NCI-H146 treated with DMSO at 0.1 percent for 48 hours (cell line): ENCODE results near the gene GRID2.

ENCODE experiments used
- DNase-seq: peaks from one replicate; lab custom pipeline; 2025; ENCODE audit not compliant: unreplicated experiment; lab: John Stamatoyannopoulos, UW

Gene GRID2

GRCh38 chr4:92658318-92658717 is 354.6 kb downstream of the GRID2 start:
- no peak for DNase-seq

DNA sequence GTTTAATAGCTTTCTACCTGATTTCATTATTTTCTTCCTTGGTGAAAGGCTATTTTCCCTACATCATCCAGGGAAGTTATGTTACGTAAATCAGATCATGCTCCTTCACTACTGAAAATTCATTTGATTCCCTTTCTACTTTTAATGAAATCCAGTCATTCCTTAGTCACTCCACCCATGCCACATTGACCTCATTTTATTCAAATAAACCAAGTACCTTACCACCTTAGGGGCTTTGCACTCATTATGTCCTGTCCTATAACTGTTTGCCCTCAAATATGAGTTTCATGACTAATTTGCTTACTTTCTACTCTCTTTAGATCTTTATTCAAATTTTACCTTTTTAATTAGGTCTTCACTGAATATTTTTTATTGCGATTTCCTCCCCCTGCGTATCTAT is 374.0 kb downstream of the GRID2 start:
- no peak for DNase-seq

GRCh38 chr4:92678292-92678691 is 374.5 kb downstream of the GRID2 start:
- DNase-seq, result no peak

- no peak for DNase-seq
Measured at GRCh38 chr4:92679149-92679548, 375.4 kb downstream of the GRID2 start.

DNA sequence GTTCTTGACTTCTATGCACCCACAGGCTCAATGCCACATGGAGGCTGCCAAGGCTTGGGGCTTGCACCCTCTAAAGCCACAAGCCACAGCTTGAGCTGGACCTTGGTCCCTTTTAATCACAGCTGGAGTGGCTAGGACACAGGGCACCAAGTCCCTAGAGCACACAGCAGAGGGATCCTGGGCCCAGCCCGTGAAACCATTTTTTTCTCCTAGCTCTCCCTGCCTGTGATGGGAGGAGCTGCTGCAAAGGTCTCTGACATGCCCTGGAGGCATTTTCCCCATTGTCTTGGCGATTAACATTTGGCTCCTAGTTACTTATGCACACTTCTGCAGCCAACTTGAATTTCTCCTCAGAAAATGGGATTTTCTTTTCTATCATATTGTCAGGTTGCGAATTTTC is 410.9 kb downstream of the GRID2 start:
- no peak for DNase-seq

DNA sequence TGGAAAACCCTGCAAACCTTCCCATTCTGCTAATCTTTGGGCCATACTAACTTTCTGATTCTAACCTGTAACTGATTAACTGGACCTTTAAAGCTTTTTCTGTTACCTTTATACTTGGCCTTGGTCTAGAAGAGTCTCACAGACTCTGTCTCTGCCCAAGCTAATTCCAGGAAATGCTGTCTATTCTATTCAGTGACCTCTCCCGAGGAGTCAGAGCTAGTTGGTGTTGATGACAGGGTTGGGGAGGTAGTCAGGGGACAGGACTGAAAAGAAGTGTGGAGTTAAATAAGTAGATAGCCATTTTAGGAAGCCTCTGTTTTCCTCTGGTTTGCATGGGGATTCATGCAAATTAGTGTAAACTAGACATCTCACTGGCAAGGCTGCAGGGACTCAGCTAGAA is 429.5 kb downstream of the GRID2 start:
- no peak for DNase-seq

DNA sequence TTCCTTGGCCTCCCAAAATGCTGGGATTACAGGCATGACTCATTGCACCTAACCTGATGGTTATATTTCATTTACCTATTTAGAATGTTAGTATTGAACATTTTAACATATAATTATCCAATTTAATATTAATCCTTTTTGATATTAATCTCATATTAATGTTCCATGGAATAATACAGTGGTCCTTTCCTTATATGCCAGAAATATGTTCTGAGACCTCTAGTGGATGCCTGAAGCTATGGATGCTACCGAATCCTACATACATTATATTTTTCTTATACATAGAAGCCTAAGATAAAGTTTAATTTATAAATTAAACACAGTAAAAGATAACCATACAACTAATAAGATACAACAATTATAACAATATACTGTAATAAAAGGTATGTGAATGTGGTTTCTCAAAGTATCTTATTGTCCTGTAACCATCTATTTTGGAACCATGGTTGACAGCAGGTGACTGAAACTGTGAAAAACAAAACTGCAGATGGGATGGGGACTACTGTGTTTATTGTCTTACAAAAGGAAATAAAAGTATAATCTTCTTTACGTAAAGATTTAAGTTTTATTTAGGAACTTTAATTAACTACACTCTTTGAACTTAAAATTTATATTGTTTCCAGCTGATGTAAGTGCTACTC is 431.4 kb downstream of the GRID2 start:
- DNase-seq, result no peak

DNA sequence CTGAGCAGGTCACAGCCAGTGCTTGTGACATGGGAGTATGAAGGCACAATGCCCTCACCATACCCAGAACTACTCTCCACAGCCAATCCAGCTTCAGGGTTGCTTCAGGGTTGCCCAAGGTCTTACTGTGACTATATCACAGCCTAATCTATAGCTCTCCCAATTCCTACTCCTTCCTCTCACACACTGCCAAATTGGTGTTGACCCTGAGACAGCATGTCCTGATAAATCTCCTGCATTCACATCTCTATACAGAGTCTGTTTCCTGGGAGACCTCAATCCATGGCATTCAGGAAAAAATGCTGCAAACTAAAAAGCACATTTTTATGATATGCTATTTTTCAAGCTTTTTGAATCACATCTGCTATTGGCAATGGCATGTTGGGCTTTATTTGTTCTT is 456.7 kb downstream of the GRID2 start:
- DNase-seq, result no peak

DNA sequence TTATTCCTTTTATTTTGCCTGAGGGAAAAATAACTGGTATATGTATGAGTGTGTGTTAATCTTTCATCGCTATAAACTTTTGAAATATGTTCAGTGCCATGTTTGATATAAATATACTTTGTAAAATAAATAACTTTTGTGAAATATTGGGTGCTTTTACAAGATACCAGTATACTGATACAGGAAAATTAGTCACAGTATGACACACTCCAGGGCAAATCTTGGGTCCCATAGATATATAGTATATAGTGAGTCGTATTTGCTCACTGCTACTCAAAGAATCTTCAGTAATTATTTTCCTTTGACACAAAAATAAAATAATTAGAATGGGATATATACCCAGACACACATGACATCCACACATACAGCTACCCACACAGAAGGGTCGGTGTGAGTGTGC is 472.3 kb downstream of the GRID2 start:
- DNase-seq, result no peak

DNA sequence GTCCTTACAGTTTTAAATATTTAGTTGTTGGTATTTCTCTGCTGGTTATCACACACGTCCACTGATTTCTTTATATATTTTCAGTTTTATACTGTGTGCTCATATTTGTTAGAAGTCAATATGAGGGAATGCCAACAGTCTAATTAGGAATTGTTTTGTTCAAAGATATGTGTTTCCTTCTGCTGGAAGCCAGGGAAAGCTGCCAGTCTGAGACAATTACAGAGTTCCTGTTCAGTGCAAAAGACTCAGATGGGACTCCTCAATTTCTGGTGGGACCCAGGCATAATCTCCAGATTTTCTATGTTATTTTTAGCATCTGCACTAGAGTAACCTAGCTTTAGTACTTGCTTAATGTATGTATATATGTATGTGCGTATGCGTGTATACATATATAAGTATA is 486.0 kb downstream of the GRID2 start:
- DNase-seq, result no peak

DNA sequence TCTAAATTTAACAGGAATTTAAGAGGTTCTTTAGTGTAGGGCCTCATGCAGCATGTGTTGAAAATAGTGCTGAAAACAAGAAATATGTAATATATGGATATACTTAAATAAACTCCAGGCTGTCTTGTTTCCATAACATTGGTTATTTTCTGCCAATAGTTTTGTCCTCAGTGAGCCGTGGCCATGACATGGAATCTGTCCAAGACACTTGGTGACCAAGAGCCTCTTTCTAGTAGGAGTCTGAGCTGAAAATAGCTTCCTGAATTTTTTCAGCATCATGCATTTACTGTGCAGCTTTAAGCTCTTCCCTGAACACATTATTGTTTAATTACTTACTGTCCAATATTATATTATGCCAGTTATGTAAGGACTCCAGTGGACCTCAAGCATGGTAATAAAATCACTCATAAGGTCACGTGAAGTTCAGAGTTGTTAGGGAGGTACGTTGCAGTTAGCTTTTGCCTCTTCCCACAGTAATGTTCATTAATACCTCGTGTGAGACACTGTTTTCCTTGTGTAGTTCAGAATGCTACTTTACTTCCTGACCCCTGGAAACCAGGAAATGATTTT is 488.2 kb downstream of the GRID2 start:
- DNase-seq, result no peak

GRCh38 chr4:92809381-92809780 is 505.6 kb downstream of the GRID2 start:
- no peak for DNase-seq

DNA sequence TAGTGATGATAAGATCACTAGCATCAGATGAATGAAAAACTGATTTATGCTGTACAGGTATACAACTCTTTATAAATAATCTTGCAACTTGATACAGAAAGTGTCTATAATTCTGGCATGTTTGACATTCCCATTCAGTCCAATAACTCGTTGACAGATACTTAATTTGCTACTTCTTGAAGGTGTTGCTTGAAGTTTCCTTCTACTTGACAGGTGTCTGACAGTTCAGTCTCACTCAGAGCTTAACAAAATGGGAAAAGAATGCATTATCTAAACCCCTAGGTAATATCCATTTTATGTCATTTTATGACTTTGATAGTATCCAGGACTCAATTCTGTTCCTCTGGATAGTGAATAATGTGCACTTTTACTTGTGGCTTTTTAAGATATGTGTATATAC is 508.9 kb downstream of the GRID2 start:
- no peak for DNase-seq

- DNase-seq, result no peak
Measured at GRCh38 chr4:92814677-92815076, 510.9 kb downstream of the GRID2 start.

DNA sequence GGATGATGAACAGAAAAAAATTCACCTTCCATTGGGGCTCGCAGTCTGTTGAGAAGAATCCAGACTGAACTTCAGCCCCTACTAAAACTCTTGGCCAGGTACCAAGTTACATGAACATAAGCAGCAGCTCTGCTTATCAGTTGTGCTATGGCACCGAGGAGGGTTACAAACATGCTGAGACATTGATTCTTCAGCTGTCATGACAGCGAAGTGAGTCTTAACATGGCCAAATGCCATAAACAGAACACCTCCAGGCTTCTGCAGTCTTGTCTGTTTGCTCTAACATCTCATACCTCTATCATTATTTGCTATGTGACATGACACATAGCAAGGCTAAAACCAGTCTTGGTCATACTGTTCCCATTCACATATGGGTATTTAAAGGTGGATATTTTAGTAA is 521.5 kb downstream of the GRID2 start:
- no peak for DNase-seq

- no peak for DNase-seq
Measured at GRCh38 chr4:92825791-92826190, 522.0 kb downstream of the GRID2 start.

DNA sequence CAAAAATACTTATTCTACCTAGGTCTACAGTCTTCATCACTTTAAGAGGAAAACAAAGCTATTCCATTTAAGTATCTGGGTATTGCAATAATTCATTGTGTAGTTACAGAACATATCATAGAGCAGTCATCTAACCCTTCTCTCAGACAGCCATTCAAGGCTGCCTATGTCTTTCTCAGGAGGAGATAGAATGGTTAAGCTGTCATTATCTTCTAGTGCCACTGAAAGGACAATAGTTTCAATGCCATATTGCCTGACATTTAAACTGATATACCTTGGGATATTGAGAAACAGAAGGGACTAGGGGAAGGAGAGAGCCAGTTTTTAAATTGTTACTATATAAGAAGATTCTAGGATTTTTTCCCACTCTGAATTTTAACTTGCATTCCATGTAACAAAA is 527.0 kb downstream of the GRID2 start:
- DNase-seq, result no peak

DNA sequence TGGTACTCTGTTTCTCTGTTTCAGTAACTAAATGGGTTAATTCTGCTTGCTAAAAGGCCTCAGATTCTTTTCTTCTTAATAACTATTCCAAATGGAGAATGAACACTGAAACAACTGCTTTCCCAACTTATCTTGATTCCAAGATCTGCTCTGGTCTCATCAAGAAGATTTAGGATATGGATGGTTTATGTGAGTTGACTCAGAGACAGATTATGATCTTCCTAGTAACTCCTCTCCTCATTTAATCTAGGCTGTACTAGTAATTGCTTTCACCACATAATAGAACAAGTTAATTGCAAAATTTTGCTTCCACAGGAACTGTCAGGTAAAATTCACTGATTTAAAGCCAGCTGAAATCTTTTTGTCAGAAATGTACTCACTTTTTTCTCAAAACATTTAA is 537.1 kb downstream of the GRID2 start:
- DNase-seq, result no peak

- DNase-seq, result no peak
Measured at GRCh38 chr4:92843784-92844183, 540.0 kb downstream of the GRID2 start.

GRCh38 chr4:92847026-92847425 is 543.3 kb downstream of the GRID2 start:
- DNase-seq, result no peak

DNA sequence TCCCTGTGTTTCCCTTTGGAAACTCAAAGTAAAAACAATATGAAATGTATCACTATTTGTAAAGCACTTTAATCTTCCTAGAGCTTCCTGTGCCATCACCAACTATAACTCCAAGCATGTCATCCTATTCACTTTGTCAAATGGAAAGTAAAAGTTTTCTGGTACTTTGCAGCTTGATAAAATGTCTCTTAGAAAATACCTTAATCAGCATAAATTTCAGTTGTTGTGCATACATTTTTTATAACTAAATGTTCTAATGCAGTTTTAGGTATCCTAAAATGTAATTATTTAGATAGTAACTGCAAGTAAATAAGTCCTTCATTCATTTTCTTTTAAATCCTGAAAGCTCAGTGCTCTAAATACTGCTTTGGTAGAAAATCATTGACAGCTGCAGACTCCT is 558.7 kb downstream of the GRID2 start:
- DNase-seq, result no peak

DNA sequence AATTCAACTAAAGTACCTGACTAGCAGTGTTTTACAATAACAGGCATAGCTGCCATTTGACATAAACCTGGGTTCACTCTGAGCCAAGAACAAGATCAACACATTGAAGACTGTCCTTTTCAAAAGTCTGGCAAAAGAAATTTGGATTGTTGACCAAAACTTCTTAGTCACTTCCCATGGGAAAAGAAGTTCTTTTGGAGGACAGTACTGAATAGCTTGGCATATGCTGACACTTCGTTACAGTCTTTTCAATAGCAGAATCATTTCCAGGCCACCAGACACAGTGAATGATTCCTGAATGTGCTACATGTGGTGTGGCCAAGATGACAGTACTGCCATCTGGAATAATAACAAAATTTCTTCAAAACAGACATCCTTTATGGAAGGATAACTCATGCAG is 560.3 kb downstream of the GRID2 start:
- no peak for DNase-seq

DNA sequence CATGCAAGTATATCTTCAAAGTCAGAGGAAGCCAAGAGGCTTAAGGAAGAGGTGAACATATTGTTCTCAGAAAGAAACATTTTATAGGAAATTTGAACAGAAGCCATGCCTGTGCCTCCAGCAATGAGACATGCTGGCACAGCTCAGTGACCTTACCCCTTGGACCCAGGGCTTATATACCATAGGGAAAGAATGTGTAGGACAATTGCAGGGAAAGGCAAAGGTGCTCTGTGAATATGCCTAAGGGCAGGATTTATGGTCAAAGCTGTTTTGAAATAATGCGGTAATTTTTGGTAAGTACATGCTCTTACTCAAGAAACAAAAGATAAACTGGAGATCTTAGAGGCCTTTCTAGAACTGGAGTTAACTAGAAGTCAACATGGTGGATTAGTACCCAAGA is 568.8 kb downstream of the GRID2 start:
- no peak for DNase-seq
